Measurements from ENCODE around the gene FYB2. TPM values are rescaled to one million over a fixed set of nuclear protein-coding genes. Genes with fewer than 3 reads are reported as not detected.

FYB2 gene
- total and polyA plus RNA-seq, 10 of the 15 experiments (the other 5 are each of a cell fraction or from before 2014, with no cell fraction given): 0.04 to 0.16 (median 0.05) TPM; not detected in 4

GRCh38 chr1:56758794-56759193 lies 60.4 kb downstream of the FYB2 start:
- Histone ChIP-seq H2AFZ (ENCODE audit: control insufficient read depth, low read depth, low read length) (no peak overlapping the region), H3K79me2 (ENCODE audit: control insufficient read depth, insufficient read depth, low read length) (no peaks in the 10 kb centered on the region), H3K36me3 (ENCODE audit: control insufficient read depth in 2 of 2, insufficient read depth in 2 of 2, low read length in 1 of 2) (no peaks in the 10 kb centered on the region), H3K9me3 (replicated peaks; ENCODE audit: control insufficient read depth, insufficient read depth, low read length) (no peaks in the 10 kb centered on the region), H3K4me2 (ENCODE audit: control insufficient read depth, insufficient read depth) (no peak overlapping the region), H4K20me1 (ENCODE audit: control insufficient read depth, insufficient read depth) (no peaks in the 10 kb centered on the region), H3K27me3 (replicated peaks in 1 of 2; ENCODE audit: control insufficient read depth in 2 of 2, insufficient read depth in 2 of 2, low read length in 1 of 2) (no peaks in the 10 kb centered on the region), H3K4me1 (ENCODE audit: control insufficient read depth, insufficient read depth, low read length) (no peaks in the 10 kb centered on the region), H3K27ac (ENCODE audit: control insufficient read depth, insufficient read depth) (no peak overlapping the region), H3K9ac (ENCODE audit: control insufficient read depth, insufficient read depth, low read length) (no peak overlapping the region), H3K4me3 (no peak overlapping the region)
- POLR2A ChIA-PET: no interaction called here
- FAIRE-seq (no peak), ATAC-seq (peak; percentile 62), DNase-seq (ENCODE audit: low read depth, low spot score) (no peak)
- RAD21 ChIA-PET (ENCODE audit: unreplicated experiment): interaction anchor here (1.0 to 1.1 kb wide), 3 partner anchors 9 to 174 kb away, joined by 3 to 4 read pairs (median 3); no protein-coding TSS in a partner anchor
- intact Hi-C loops (cut with micrococcal nuclease; ENCODE audit: unreplicated experiment) (loop anchor here (1.0 to 2.0 kb wide), 2 partner anchors 45 to 62 kb away; no protein-coding TSS in a partner anchor), in situ Hi-C loops (cut with MboI) (no loop called here)
- CTCF ChIA-PET: interaction anchor here (1.3 to 2.1 kb wide), 5 partner anchors 10 to 74 kb away, joined by 3 to 15 read pairs (median 5); no protein-coding TSS in a partner anchor
- SMC1A ChIA-PET (ENCODE audit: uncharacterized antibody, unreplicated experiment): interaction anchor here (0.8 to 2.2 kb wide), 5 partner anchors 15 to 62 kb away, joined by 3 to 10 read pairs (median 4); no protein-coding TSS in a partner anchor
- BruUV-seq (replicated peaks): no TSS peak
- WGBS (ENCODE audit: insufficient coverage, insufficient replicate concordance, low lambda C conversion rate, missing lambda C conversion rate): 0% methylated on average over 3 of the region's 3 CpGs
- TF ChIP-seq REST (IDR thresholded peaks at IDR 0.05; ENCODE audit: low read depth, low read length): no peak
- TF ChIP-seq EGR1 (IDR thresholded peaks at IDR 0.05; ENCODE audit: borderline replicate concordance in 1 of 2, low read depth in 2 of 2, low read length in 2 of 2): no peak
- TF ChIP-seq SMAD1 (IDR thresholded peaks at IDR 0.05; ENCODE audit: low read depth, partially characterized antibody): no peak
- no peak for TF ChIP-seq MLLT1 (IDR thresholded peaks at IDR 0.05)
- peak; percentile 22; the same call in 1 of the 2 replicates for TF ChIP-seq IKZF1 (conservative IDR thresholded peaks at IDR 0.05)
- no peak for TF ChIP-seq SIX5 (IDR thresholded peaks at IDR 0.05; ENCODE audit: low read depth, low read length, severe bottlenecking)
- no peak for TF ChIP-seq MTA2 (IDR thresholded peaks at IDR 0.05; ENCODE audit: low read depth)
- no peak for TF ChIP-seq CREB1 (IDR thresholded peaks at IDR 0.05; ENCODE audit: low read depth)
- TF ChIP-seq IKZF2 (IDR thresholded peaks at IDR 0.05): peak in 1 of 2 experiments; percentile 13; a peak in 1 of 4 replicates
- 0 out of 2 replicates have a peak, but pooled peaks have one; percentile 22 for TF ChIP-seq RELB (IDR thresholded peaks at IDR 0.05; ENCODE audit: low read depth)
- TF ChIP-seq HDAC2 (IDR thresholded peaks at IDR 0.05): no peak
- no peak for TF ChIP-seq MYB (IDR thresholded peaks at IDR 0.05; ENCODE audit: borderline replicate concordance, low read depth, low read length)
- no peak for TF ChIP-seq JUND (IDR thresholded peaks at IDR 0.05; ENCODE audit: low read depth, low read length)
- TF ChIP-seq ATF7 (IDR thresholded peaks at IDR 0.05; ENCODE audit: low read depth): no peak

All from GM12878 (cell line).